GM21723 (cell line): ENCODE measurements around the gene OR5AU1.

ENCODE experiments used
- ATAC-seq: cut with Tn5 transposase; IDR thresholded peaks from one replicate; pipeline ENCODE4 v1.9.1; 2021; ENCODE audit warnings: mild to moderate bottlenecking, moderate library complexity; ENCODE audit not compliant: unreplicated experiment

Gene OR5AU1

GRCh38 chr14:21108791-21109190 lies 47.1 kb downstream of the OR5AU1 start:
- no peak for ATAC-seq

- ATAC-seq, result no peak
These were observed 48.5 kb downstream of the OR5AU1 start for GRCh38 chr14:21107283-21107800.

- ATAC-seq, result no peak
These were observed 49.2 kb downstream of the OR5AU1 start for GRCh38 chr14:21106498-21107282.

- no peak for ATAC-seq
These were observed 49.7 kb downstream of the OR5AU1 start for GRCh38 chr14:21106176-21106497.

GRCh38 chr14:21105095-21105494 lies 50.8 kb downstream of the OR5AU1 start:
- no peak for ATAC-seq
